Stimulated activated CD4-positive, alpha-beta T cell treated with anti-CD3 and anti-CD28 coated beads, TNF-alpha, amount 100 ng/mL, for 1 hour (primary cell): ENCODE measurements around the gene FAM161A.
A peak's percentile ranks its signal among the peaks of the same experiment; 100 is the strongest.
"Not testable (repeated sequence)": the region's sequence is repeated elsewhere in the genome, so short reads cannot be mapped to it uniquely, and the experiment has no call there.

Source experiments
- DNase-seq, 3 donors: peaks; one replicate each; pipeline ENCODE4 v3.0.0-alpha.2; 2020; ENCODE audit warnings: low read depth in 3 of 3, low spot score in 1 of 3

Gene FAM161A

GRCh38 chr2:61845320-61845719, 8.5 kb downstream of the FAM161A start:
- DNase-seq, result no peak

DNA sequence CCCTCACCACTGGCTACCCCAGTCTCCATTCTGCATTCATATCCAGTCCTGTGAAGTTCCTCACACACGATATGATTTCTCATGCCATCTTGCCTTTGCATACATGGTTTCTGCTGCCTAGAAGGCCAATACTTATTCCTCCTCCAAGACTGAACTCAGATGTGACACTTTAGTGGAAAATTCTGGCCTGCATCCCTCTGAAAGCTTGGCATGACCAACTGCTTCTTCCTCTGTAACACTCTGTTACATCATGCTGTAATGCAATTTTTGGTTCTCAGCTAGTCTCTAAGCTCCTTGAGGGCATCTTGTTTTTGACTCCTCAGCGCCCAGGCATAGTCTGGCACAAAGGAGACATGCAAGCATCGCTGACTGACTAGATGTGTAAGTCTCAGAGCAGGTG, 12.6 kb downstream of the FAM161A start:
- no peak for DNase-seq

- DNase-seq, result no peak
Measured at GRCh38 chr2:61834893-61835292, 19.0 kb downstream of the FAM161A start.

GRCh38 chr2:61833971-61834370, 19.9 kb downstream of the FAM161A start:
- no peak for DNase-seq

- no peak for DNase-seq
Measured at GRCh38 chr2:61832183-61832841, 21.5 kb downstream of the FAM161A start.

GRCh38 chr2:61822255-61822654, 31.6 kb downstream of the FAM161A start:
- no peak for DNase-seq

DNA sequence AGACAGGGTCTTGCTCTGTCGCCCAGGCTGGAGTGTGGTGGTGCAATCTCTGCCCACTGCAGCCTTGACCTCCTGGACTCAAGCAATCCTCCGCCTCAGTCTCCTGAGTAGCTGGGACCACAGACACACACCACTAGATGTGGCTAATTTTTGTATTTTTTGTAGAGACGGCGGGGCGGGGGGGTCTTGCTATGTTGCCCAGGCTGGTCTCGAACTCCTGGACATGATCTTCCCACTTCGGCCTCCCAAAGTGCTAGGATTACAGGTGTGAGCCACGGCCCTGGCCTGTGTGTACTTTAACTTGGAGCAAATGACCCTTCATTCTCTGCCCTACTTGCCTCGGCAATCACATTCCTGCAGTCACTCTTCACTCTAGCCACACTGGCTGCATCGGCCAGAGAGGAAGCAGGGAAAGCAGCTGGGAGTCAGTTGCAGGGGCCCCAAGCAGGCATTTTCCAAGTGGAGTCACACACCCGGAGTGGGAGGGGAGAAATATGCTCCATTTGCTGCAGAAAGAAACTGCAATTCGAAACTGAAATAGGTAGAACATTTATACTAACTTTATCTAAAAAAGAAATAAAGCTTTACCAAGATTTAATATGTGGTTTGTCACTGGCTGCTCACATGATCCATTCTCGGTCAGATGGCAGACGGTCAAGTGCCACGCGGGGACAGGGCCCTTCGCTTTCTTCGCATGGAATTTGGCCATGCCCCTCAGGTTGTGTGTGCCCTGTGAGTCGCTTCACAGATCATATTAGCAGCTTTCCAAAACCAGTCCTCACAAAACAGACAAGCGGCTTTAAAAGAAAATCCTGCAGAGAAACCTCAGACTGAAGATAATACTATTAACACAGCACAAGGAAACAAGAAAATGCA, 37.1 kb downstream of the FAM161A start:
- DNase-seq, result no peak

- DNase-seq, result no peak
Measured at GRCh38 chr2:61814539-61815160, 39.2 kb downstream of the FAM161A start.

- not testable (repeated sequence) for DNase-seq
Measured at GRCh38 chr2:61813314-61813713, 40.5 kb downstream of the FAM161A start.

DNA sequence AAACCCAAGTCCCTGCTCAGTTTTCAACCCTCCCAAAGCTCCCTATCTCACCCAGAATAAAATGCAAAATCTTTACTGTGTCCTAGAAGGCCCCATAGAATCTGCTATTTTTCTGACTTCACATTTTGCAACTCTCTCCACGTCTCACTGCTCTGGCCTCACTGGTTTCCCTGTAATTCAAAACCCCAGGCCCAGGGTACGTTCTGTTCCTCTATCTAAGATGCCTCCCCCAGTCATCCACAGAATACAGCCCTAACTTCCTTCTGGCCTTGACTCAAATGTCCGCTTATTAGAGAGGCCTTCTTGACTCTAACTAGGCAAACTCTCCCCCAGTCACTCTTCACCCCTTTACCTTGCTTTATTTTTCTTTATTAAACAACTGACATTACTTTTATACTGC, 42.0 kb downstream of the FAM161A start:
- no peak for DNase-seq

- not testable (repeated sequence) for DNase-seq
Measured at GRCh38 chr2:61810203-61810602, 43.7 kb downstream of the FAM161A start.

DNA sequence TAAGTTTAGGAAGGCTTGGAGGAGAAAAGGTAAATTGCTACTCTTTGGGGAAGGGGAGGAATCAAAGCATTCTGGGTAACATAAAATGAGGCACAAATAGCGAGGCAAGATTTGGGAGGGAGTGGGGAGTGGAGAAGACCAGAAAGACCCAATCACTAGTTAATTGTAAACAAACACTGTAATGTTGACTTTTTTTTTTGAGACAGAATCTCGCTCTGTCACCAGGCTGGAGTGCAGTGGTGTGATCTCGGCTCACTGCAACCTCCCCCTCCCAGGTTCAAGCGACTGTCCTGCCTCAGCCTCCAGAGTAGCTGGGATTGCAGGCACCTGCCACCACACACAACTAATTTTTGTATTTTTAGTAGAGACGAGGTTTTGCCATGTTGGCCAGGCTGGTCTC, 45.2 kb downstream of the FAM161A start:
- DNase-seq, result not testable (repeated sequence)

DNA sequence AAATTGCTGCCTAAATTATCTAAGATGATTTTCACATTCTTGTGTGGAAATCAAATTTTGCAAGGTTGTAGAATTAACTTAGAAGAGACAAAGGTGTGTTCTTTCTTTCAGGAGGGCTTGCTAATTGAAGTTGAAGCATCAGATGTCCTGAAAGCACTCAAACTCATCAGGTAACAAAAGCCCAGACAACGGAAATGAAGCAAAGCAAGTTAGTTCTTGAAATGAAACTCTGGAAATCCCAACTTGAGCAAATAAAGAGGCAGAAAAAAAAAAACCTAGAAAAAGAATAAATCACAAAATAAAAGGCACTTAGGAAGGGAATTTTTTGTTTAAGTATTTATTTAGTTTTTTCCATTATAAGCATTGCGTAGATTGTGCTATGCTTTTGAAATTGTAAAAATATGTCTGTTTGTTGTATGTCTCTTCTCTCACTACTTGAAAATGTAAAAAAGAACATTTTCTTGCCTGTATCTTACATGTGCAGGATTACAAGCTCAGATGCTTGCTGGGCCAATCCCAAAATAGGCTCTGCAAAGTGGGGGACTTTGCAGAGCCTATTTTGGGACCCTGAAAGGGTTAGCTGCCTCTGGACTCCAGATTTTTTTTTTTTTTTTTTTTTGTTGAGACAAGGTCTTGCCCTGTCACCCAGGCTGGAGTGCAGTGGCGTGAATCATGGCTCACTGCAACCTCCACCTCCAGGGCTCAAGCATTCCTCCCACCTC, 46.7 kb downstream of the FAM161A start:
- no peak for DNase-seq

- no peak for DNase-seq
Measured at GRCh38 chr2:61802548-61802947, 51.3 kb downstream of the FAM161A start.

- no peak for DNase-seq
Measured at GRCh38 chr2:61799099-61799498, 54.8 kb downstream of the FAM161A start.

GRCh38 chr2:61797446-61797845, 56.4 kb downstream of the FAM161A start:
- not testable (repeated sequence) for DNase-seq

DNA sequence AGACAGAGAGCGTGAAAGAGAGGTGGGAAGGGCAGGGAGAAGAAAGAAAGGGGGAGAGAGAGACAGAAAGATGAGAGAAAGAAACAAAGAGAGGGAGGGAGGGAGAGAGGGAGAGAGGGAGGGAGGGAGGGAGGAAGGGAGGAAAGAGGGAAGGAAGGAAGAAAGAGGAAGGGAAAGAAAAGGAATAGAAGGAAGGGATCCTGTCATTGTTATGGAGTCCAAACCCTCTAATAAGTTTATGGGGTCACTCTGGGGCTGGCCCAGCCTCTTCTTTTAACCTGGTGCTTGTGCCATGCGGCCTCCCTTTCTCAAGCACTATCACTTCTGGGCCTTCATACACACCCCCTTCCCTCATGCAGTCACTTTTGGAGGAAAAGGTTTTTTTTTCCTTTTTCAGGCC, 58.5 kb downstream of the FAM161A start:
- DNase-seq, result no peak

- peak; percentile 22 to 45 (median 29) for DNase-seq
Measured at GRCh38 chr2:61793389-61793836, 60.4 kb downstream of the FAM161A start.

DNA sequence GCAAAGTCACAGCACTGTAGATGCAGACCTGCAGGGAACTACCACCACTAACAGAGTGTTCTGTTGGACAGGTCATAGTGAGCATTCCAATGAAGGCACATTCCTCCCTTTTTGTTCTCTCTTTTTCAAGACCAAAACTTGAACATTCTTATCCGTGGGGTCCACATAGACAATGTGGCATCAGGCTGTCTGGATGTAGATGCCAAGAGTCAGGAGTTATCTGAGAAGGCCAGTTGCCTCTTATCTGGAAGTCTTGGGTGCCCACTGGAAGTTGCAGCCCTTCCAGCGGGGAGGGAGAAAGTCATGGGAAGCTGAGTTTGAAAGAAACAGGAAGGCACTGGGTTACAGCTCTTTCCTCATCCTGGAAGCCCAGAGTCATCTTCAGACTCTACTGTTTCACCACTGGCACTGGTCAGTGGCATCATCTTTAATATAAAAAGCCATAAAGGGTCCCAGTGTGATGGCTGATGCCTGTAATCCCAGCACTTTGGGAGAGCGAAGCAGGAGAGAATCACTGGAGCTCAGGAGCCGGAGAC, 61.4 kb downstream of the FAM161A start:
- DNase-seq, result no peak

GRCh38 chr2:61789807-61790602, 63.9 kb downstream of the FAM161A start:
- no peak for DNase-seq
